AG09309 (cell line): Measurements from ENCODE around the gene CENPN.

Experiments used
- DNase-seq: peaks from one replicate; pipeline ENCODE4 v3.0.0-alpha.2; 2010; ENCODE audit warnings: low read depth
- H3K4me3 ChIP-seq: 2 replicates; pipeline ENCODE4 v1.5.1; 2011; ENCODE audit warnings: mild to moderate bottlenecking, low read depth, low read length, moderate library complexity; ENCODE audit not compliant: control insufficient read depth
- CTCF ChIP-seq: IDR thresholded peaks from 2 replicates; pipeline ENCODE4 v1.5.1; 2011; ENCODE audit warnings: mild to moderate bottlenecking, low read depth, low read length, inconsistent platforms; ENCODE audit not compliant: insufficient read depth, control insufficient read depth; ENCODE audit errors: missing control alignments

The CENPN gene

GRCh38 chr16:81012974-81013373 is 6.0 kb downstream of the CENPN start:
- TF ChIP-seq CTCF: no peak

GRCh38 chr16:81014672-81015071 is 7.7 kb downstream of the CENPN start:
- no peak for TF ChIP-seq CTCF
- H3K4me3 ChIP-seq: no peak overlapping the region
- DNase-seq: no peak

More at GRCh38 chr16:81012974-81013373, 6.0 kb downstream of the CENPN start:
- H3K4me3 ChIP-seq: no peak overlapping the region
- DNase-seq: no peak

- no peak for TF ChIP-seq CTCF
- no peak overlapping the region for H3K4me3 ChIP-seq
- no peak for DNase-seq
Measured at GRCh38 chr16:81018496-81018895, 11.5 kb downstream of the CENPN start.

DNA sequence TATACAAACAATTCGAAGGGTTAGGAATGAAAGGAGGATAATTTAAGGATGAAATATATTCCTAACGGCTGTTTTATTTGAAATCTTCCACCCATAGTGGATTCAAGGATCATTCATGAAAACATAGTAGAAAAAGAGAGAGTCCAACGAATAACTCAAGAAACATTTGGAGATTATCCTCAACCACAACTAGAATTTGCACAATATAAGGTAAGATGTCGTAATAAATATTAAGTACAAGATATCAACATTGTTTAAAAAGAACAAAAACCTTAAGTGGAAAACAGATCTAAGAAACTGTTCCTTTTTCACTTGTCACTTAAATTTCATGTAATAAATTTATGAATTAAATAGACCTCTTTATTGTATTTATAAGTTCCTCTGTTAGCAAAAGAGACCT is 19.4 kb downstream of the CENPN start:
- TF ChIP-seq CTCF: no peak
- DNase-seq: no peak
- no peak overlapping the region for H3K4me3 ChIP-seq

- DNase-seq: no peak
- H3K4me3 ChIP-seq: no peak overlapping the region
- TF ChIP-seq CTCF: no peak
Measured at GRCh38 chr16:81029930-81030604, 23.1 kb downstream of the CENPN start.

GRCh38 chr16:81035398-81035974 is 28.5 kb downstream of the CENPN start, which contains the start of gene ATMIN:
ATMIN (plus strand) TSS chr16:81035842; CDS start chr16:81035871, 29 bp downstream.
- peak; percentile 17 for DNase-seq
- peak; percentile 75 for TF ChIP-seq CTCF
- peak within 1 kb of the TSS; percentile 72 for H3K4me3 ChIP-seq
